Body of pancreas (tissue), 4 donors: ENCODE results near the gene PCDHGA3. TPM values are rescaled to one million over a fixed set of nuclear protein-coding genes. Genes with fewer than 3 reads are reported as not detected.

ENCODE experiments used
- ATAC-seq: fragments of 150-250 bp; one replicate; pipeline ENCODE4 v1.9.1; 2016
- DNase-seq, 4 donors: peaks; one replicate each; pipeline ENCODE4 v3.0.0-alpha.2; 2019
- H3K27ac ChIP-seq, 4 donors: fragments of 200-600 bp; sonication (generic); 1 replicate in 3 of 4; 2 replicates in 1 of 4; pipeline versions ENCODE4 v1.5.1 to v1.6.1; 2016 to 2019; ENCODE audit warnings: mild to moderate bottlenecking in 1 of 4, mixed read lengths in 1 of 4, moderate library complexity in 1 of 4
- H3K27me3 ChIP-seq, 2 donors: fragments of 200-600 bp; sonication (generic); one replicate each; pipeline ENCODE4 v1.6.0; 2016; ENCODE audit warnings: mild to moderate bottlenecking in 1 of 2
- H3K36me3 ChIP-seq, 2 donors: fragments of 200-600 bp; sonication (generic); replicated peaks in 1 of 2; 2 replicates each; pipeline ENCODE4 v1.5.1; 2016; ENCODE audit warnings: low read depth in 2 of 2; ENCODE audit not compliant: insufficient read depth in 1 of 2
- H3K4me1 ChIP-seq: fragments of 200-600 bp; sonication (generic); one replicate; pipeline ENCODE4 v1.6.0; 2016
- H3K4me3 ChIP-seq, 2 donors: fragments of 200-600 bp; sonication (generic); 1 replicate in 1 of 2; 2 replicates in 1 of 2; pipeline ENCODE4 v1.5.1; 2016 to 2019
- H3K9me3 ChIP-seq, 3 donors: fragments of 200-600 bp; sonication (generic); 1 replicate in 2 of 3; 2 replicates in 1 of 3; pipeline ENCODE4 v1.5.1; 2016
- POLR2A ChIP-seq, 3 donors: fragments of 450-650 bp; IDR thresholded peaks; one replicate each; pipeline ENCODE4 v1.6.1; 2016; ENCODE audit warnings: antibody characterized with exemption in 3 of 3, mild to moderate bottlenecking in 2 of 3
- WGBS, 2 donors: methylation state at CpG; one replicate each; pipeline ENCODE4 v1.1.5; 2017; 5-methylcytosine and 5-hydroxymethylcytosine counted together
- intact Hi-C: fragments of 100-400 bp; cut with DNase I; formaldehyde crosslinking; loops from one replicate; pipeline ENCODE4 v1.15.1; 2023
- total RNA-seq, 2 donors: library from RNA; depleted of rRNA; stranded (reverse); fragments of >200 nt; gene quantifications; one replicate each; pipeline ENCODE4 v1.1.0, GENCODE V29; 2016
- TF ChIP-seq, protein P1 (sequence below), 7 experiments: fragments of 450-650 bp in 4 of 7; fragments of 200-600 bp in 3 of 7; sonication (generic) in 3 of 7; IDR thresholded peaks; one replicate each; pipeline ENCODE4 v1.5.1; 2016 to 2019; ENCODE audit warnings: antibody characterized with exemption in 7 of 7

The PCDHGA3 gene
- total RNA-seq, 2 donors from 2014 or later = 4.2 to 11.2 TPM

- Histone ChIP-seq H3K36me3 (no peaks in the 10 kb centered on the region), H3K4me1 (no peaks in the 10 kb centered on the region), H3K27me3 (no peaks in the 10 kb centered on the region), H3K27ac (no peak overlapping the region), H3K4me3 (no peak overlapping the region), H3K9me3 (peaks cover 0 to 72% (median 5%) of the 10 kb centered on the region in 3 donors)
- WGBS, 2 donors = 65 to 73% methylated on average over 5 of the region's 5 CpGs
- no peak for DNase-seq
- TF ChIP-seq, protein P1, sequence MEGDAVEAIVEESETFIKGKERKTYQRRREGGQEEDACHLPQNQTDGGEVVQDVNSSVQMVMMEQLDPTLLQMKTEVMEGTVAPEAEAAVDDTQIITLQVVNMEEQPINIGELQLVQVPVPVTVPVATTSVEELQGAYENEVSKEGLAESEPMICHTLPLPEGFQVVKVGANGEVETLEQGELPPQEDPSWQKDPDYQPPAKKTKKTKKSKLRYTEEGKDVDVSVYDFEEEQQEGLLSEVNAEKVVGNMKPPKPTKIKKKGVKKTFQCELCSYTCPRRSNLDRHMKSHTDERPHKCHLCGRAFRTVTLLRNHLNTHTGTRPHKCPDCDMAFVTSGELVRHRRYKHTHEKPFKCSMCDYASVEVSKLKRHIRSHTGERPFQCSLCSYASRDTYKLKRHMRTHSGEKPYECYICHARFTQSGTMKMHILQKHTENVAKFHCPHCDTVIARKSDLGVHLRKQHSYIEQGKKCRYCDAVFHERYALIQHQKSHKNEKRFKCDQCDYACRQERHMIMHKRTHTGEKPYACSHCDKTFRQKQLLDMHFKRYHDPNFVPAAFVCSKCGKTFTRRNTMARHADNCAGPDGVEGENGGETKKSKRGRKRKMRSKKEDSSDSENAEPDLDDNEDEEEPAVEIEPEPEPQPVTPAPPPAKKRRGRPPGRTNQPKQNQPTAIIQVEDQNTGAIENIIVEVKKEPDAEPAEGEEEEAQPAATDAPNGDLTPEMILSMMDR (IDR thresholded peaks at IDR 0.05) = no peak
- no peak for TF ChIP-seq POLR2A (IDR thresholded peaks at IDR 0.05)
- ATAC-seq = no peak
- intact Hi-C loops = no loop called here
These were observed 12.5 kb downstream of the PCDHGA3 start for GRCh38 chr5:141356133-141356532.

- no peaks in the 10 kb centered on the region for H3K27me3 ChIP-seq
- no peak for ATAC-seq
- H3K4me3 ChIP-seq = no peak overlapping the region
- H3K4me1 ChIP-seq = no peaks in the 10 kb centered on the region
- H3K36me3 ChIP-seq = no peaks in the 10 kb centered on the region
- TF ChIP-seq, protein P1 (IDR thresholded peaks at IDR 0.05) = no peak
- TF ChIP-seq POLR2A (IDR thresholded peaks at IDR 0.05) = no peak
- H3K9me3 ChIP-seq = peaks cover 0 to 72% (median 7%) of the 10 kb centered on the region in 3 donors
- no peak overlapping the region for H3K27ac ChIP-seq
- no peak for DNase-seq
- WGBS, 2 donors = 32 to 58% methylated on average over 12 to 19 of the region's 19 CpGs
- intact Hi-C loops = no loop called here
These were observed 13.3 kb downstream of the PCDHGA3 start for GRCh38 chr5:141356950-141357349.

GRCh38 chr5:141359790-141360426 is 16.3 kb downstream of the PCDHGA3 start, which contains the start of gene PCDHGB2:
Gene PCDHGB2, plus strand, starts transcription at chr5:141359994. Its CDS starts 142 bp downstream, at chr5:141360136.
- peak; percentile 24 for ATAC-seq

GRCh38 chr5:141360685-141361084 is 17.1 kb downstream of the PCDHGA3 start:
- no peak overlapping the region for H3K27ac ChIP-seq
- no peak overlapping the region for H3K4me3 ChIP-seq
- H3K27me3 ChIP-seq = no peaks in the 10 kb centered on the region
- WGBS, 2 donors = 24 to 30% methylated on average over 15 of the region's 15 CpGs
- no peaks in the 10 kb centered on the region for H3K4me1 ChIP-seq
- intact Hi-C loops = no loop called here
- no peak for TF ChIP-seq POLR2A (IDR thresholded peaks at IDR 0.05)
- TF ChIP-seq, protein P1 (IDR thresholded peaks at IDR 0.05) = no peak
- H3K9me3 ChIP-seq = peaks cover 0 to 77% (median 8%) of the 10 kb centered on the region in 3 donors
- DNase-seq (no peak), ATAC-seq (no peak)
- H3K36me3 ChIP-seq = no peaks in the 10 kb centered on the region

More at GRCh38 chr5:141359790-141360426, 16.3 kb downstream of the PCDHGA3 start, which contains the start of gene PCDHGB2:
- Histone ChIP-seq H3K36me3 (no peaks in the 10 kb centered on the region), H3K27me3 (no peaks in the 10 kb centered on the region), H3K27ac (no peak within 1 kb of the TSS), H3K4me3 (no peak within 1 kb of the TSS), H3K9me3 (peaks cover 0 to 77% (median 8%) of the 10 kb centered on the region in 3 donors), H3K4me1 (no peaks in the 10 kb centered on the region)
- 10 to 18% methylated on average over 24 of the region's 24 CpGs for WGBS, 2 donors
- no peak for DNase-seq
- intact Hi-C loops = no loop called here
- TF ChIP-seq, protein P1 (IDR thresholded peaks at IDR 0.05) = peak in 4 of 7 experiments; percentile 19 to 35 (median 28)
- TF ChIP-seq POLR2A (IDR thresholded peaks at IDR 0.05) = no peak

- Histone ChIP-seq H3K36me3 (no peaks in the 10 kb centered on the region), H3K27me3 (no peaks in the 10 kb centered on the region), H3K4me3 (no peak overlapping the region), H3K27ac (no peak overlapping the region), H3K9me3 (peaks cover 0 to 66% (median 14%) of the 10 kb centered on the region in 3 donors), H3K4me1 (no peaks in the 10 kb centered on the region)
- TF ChIP-seq POLR2A (IDR thresholded peaks at IDR 0.05) = no peak
- TF ChIP-seq, protein P1 (IDR thresholded peaks at IDR 0.05) = no peak
- DNase-seq (no peak), ATAC-seq (no peak)
- intact Hi-C loops = no loop called here
These were observed 19.1 kb downstream of the PCDHGA3 start for GRCh38 chr5:141362719-141363118.
